GM10266 (cell line): ENCODE results near the gene MVB12B.

Experiments
- DNase-seq: peaks from one replicate; pipeline ENCODE4 v3.0.0; 2012; ENCODE audit errors: extremely low spot score
- CTCF ChIP-seq: IDR thresholded peaks from 2 replicates; pipeline ENCODE4 v1.5.1; 2012; ENCODE audit warnings: mild to moderate bottlenecking, low read depth; ENCODE audit not compliant: control insufficient read depth, insufficient read depth; ENCODE audit errors: missing control alignments

The MVB12B gene

GRCh38 chr9:126532019-126532462 lies 205.4 kb downstream of the MVB12B start:
- no peak for TF ChIP-seq CTCF
- DNase-seq: no peak

- no peak for TF ChIP-seq CTCF
- DNase-seq: no peak
These were observed 205.9 kb downstream of the MVB12B start for GRCh38 chr9:126532489-126532888.

- no peak for TF ChIP-seq CTCF
- no peak for DNase-seq
These were observed 206.6 kb downstream of the MVB12B start for GRCh38 chr9:126532951-126533925.

- TF ChIP-seq CTCF: no peak
These were observed 207.3 kb downstream of the MVB12B start for GRCh38 chr9:126533926-126534310.

GRCh38 chr9:126534431-126535186 lies 208.0 kb downstream of the MVB12B start:
- TF ChIP-seq CTCF: no peak

More at GRCh38 chr9:126533926-126534310, 207.3 kb downstream of the MVB12B start:
- DNase-seq: no peak

GRCh38 chr9:126536131-126536530 lies 209.5 kb downstream of the MVB12B start:
- DNase-seq: no peak
- TF ChIP-seq CTCF: no peak

More at GRCh38 chr9:126534431-126535186, 208.0 kb downstream of the MVB12B start:
- DNase-seq: no peak

- no peak for DNase-seq
- TF ChIP-seq CTCF: no peak
These were observed 210.3 kb downstream of the MVB12B start for GRCh38 chr9:126536841-126537465.
